ENCODE measurements around the gene GOLGA8B. TPM values are rescaled to one million over a fixed set of nuclear protein-coding genes. Genes with fewer than 3 reads are reported as not detected.
"Not testable (repeated sequence)": the region's sequence is repeated elsewhere in the genome, so short reads cannot be mapped to it uniquely, and the experiment has no call there.

GOLGA8B gene
- total and polyA plus RNA-seq, 4 donors: 44.8 to 108 (median 70.6) TPM

DNA sequence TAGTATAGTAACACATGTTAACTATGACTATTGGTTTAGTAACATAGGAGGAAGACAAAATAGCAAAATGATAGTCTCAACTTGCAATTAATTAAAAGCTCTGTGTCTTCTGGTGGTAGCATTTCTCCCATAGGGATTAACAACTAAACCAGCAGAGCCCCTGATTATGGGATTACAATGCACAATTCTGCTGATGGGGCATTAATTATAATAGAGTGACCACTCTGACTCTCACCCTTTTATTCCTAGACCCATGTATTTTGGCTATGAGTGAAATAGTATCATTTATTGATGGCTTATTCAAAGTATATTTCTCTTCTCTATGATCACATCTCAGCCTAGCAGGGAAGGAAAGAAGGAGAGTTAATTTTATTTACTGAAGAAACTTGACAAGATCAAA is 17.5 kb upstream of the GOLGA8B start:
- Histone ChIP-seq H3K27me3 (ENCODE audit: control insufficient read depth, insufficient read depth, low read length) (peaks cover 2% of the 10 kb centered on the region), H3K36me3 (ENCODE audit: control insufficient read depth, insufficient read depth, low read length) (no peaks in the 10 kb centered on the region), H3K4me3 (ENCODE audit: low read depth, low read length) (no peak overlapping the region), H3K9me3 (ENCODE audit: control insufficient read depth, insufficient read depth, low read length) (no peaks in the 10 kb centered on the region), H3K4me1 (ENCODE audit: control insufficient read depth, insufficient read depth, low read length) (no peaks in the 10 kb centered on the region), H3K27ac (ENCODE audit: low read depth, low read length) (no peak overlapping the region)
- DNase-seq (ENCODE audit: low read depth in 4 of 6, low spot score in 6 of 6): no peak

DNA sequence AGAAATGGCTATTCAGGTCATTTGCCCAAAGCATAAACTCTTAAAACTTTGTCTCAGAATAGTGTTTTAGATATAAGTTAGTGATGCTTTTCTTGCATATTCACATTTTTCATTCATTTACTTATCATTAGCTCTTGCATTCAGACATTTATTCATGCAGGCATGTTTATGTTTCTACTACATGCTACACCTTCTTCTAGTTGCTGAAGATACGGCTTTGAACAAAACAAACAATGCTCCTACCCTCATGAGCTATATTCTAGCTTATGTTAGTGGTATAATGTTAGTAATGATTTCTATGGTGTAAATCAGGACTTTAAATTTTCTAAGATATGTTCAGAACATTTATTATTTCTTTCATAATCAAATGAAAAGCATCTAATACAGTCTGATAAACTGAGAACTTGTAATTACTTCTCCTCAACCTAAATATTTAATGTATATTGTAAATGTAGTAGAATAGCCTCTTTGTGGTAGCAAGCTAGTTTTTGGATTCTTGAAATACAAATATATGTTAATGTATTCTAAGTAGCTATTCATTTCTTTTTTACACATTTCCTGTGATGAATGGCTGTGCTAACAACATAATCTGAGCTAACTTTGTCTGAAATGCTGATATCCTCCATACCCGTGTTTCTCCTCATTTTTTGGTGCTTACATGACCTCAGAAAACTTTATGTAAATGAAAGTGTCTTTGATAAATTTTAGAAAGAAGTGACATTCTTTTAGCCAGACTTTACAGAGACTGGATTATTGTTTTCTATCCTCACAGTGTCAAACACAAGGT is 15.5 kb upstream of the GOLGA8B start:
- no peak overlapping the region for H3K27ac ChIP-seq (ENCODE audit: low read depth, low read length)
- H3K9me3 ChIP-seq (ENCODE audit: control insufficient read depth, insufficient read depth, low read length): no peaks in the 10 kb centered on the region
- H3K4me1 ChIP-seq (ENCODE audit: control insufficient read depth, insufficient read depth, low read length): no peaks in the 10 kb centered on the region
- no CpG with 5 or more reads among the region's 2 CpGs for WGBS (ENCODE audit: insufficient coverage)
- DNase-seq (ENCODE audit: low read depth in 4 of 6, low spot score in 6 of 6): no peak
- no peak overlapping the region for H3K4me3 ChIP-seq (ENCODE audit: low read depth, low read length)
- peaks cover 2% of the 10 kb centered on the region for H3K27me3 ChIP-seq (ENCODE audit: control insufficient read depth, insufficient read depth, low read length)
- no peaks in the 10 kb centered on the region for H3K36me3 ChIP-seq (ENCODE audit: control insufficient read depth, insufficient read depth, low read length)

DNA sequence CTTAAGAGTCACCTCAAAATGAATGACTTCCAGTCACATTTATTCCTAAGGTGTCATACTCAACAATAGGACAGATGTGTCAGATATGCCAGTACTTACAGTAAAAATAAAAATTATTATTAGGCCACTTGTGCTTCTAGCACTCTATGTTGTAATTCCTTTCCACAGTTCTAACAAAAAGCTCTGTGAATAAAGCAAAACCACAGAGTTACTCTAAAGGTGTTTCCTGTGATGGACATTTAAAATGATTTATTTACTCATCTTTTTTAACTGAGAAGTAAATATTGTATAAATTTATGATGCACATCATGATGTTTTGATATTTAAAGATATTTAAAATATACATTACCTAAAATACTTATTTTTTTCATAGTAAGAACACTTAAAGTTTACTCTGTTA is 13.9 kb upstream of the GOLGA8B start:
- Histone ChIP-seq H3K36me3 (ENCODE audit: control insufficient read depth, insufficient read depth, low read length) (no peaks in the 10 kb centered on the region), H3K4me3 (ENCODE audit: low read depth, low read length) (no peak overlapping the region), H3K9me3 (ENCODE audit: control insufficient read depth, insufficient read depth, low read length) (no peaks in the 10 kb centered on the region), H3K27ac (ENCODE audit: low read depth, low read length) (no peak overlapping the region), H3K4me1 (ENCODE audit: control insufficient read depth, insufficient read depth, low read length) (no peaks in the 10 kb centered on the region), H3K27me3 (ENCODE audit: control insufficient read depth, insufficient read depth, low read length) (no peaks in the 10 kb centered on the region)
- no peak for DNase-seq (ENCODE audit: low read depth in 4 of 6, low spot score in 6 of 6)

DNA sequence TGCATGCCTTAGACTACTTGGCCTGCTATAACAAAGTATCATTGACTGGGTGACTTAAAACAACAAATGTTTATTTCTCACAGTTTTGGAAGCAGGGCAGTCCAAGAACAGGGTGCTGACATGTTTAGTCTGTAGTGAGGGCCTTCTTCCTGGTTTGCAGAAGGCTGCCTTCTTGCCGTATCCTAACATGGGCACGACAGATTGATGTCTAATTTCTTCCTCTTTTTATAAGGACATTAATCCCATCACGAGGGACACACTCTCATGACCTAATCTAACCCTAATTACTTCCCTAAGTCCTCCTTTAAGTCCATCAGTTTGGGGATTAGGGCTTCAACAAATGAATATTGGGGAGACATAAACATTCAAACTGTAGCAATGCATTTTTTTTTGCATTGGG is 10.9 kb upstream of the GOLGA8B start:
- no peaks in the 10 kb centered on the region for H3K9me3 ChIP-seq (ENCODE audit: control insufficient read depth, insufficient read depth, low read length)
- H3K4me1 ChIP-seq (ENCODE audit: control insufficient read depth, insufficient read depth, low read length): no peaks in the 10 kb centered on the region
- H3K27me3 ChIP-seq (ENCODE audit: control insufficient read depth, insufficient read depth, low read length): no peaks in the 10 kb centered on the region
- H3K4me3 ChIP-seq (ENCODE audit: low read depth, low read length): no peak overlapping the region
- no peaks in the 10 kb centered on the region for H3K36me3 ChIP-seq (ENCODE audit: control insufficient read depth, insufficient read depth, low read length)
- H3K27ac ChIP-seq (ENCODE audit: low read depth, low read length): no peak overlapping the region
- WGBS (ENCODE audit: insufficient coverage): no CpG with 5 or more reads among the region's 3 CpGs
- DNase-seq (ENCODE audit: low read depth in 4 of 6, low spot score in 6 of 6): no peak

DNA sequence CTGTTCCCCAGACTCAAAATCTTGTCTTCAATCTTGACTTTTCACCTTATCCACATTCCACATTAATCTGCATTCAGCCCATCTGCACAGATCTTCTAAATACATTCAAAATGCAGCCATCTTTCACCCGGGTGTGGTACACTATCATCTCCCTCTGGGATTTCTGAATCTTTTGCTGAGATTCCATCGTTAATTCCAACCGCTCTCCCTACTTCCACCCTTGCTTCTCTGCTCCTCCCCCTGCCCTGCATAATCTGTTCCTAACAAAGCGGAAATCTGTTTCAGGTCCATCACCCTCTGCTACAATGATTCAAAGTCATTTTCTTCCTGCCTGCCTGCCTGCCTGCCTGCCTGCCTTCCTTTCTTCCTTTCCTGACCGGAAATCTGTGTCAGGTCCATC is 7.9 kb upstream of the GOLGA8B start:
- no peak for DNase-seq (ENCODE audit: low read depth in 4 of 6, low spot score in 6 of 6)
- Histone ChIP-seq H3K9me3 (ENCODE audit: control insufficient read depth, insufficient read depth, low read length) (no peaks in the 10 kb centered on the region), H3K4me3 (ENCODE audit: low read depth, low read length) (no peak overlapping the region), H3K4me1 (ENCODE audit: control insufficient read depth, insufficient read depth, low read length) (no peaks in the 10 kb centered on the region), H3K36me3 (ENCODE audit: control insufficient read depth, insufficient read depth, low read length) (no peaks in the 10 kb centered on the region), H3K27ac (ENCODE audit: low read depth, low read length) (no peak overlapping the region), H3K27me3 (ENCODE audit: control insufficient read depth, insufficient read depth, low read length) (no peaks in the 10 kb centered on the region)
- WGBS (ENCODE audit: insufficient coverage): 57% methylated on average over 5 of the region's 5 CpGs

DNA sequence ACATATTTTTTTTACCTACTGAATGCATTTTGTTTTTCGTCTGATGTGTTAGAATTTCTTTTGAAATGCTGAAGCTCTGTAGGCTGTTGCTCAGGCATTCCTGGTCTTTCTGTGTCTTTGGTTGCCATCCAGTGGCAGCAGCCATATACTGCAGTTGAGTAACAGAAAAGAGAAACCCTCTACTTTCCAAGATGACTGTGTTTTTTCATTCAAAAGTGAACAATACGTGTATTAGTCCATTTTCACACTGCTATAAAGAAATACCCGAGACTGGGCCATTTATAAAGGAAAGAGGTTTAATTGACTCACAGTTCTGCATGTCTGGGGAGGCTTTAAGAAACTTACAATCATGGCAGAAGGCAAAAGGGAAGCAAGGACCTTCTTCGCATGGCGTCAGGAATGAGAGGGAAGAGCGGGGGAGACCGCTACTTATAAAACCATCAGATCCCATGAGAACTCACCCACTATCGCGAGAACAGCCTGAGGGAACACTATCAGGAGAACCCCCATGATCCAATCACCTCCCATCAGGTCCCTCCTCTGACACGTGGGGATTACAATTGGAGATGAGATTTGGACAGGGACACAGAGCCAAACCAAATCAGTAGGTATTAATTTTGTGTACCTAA is 4.7 kb upstream of the GOLGA8B start:
- H3K9me3 ChIP-seq (ENCODE audit: control insufficient read depth, insufficient read depth, low read length): no peaks in the 10 kb centered on the region
- WGBS (ENCODE audit: insufficient coverage): no CpG with 5 or more reads among the region's 10 CpGs
- H3K27ac ChIP-seq (ENCODE audit: low read depth, low read length): no peak overlapping the region
- peak in 5 of 6 donors; percentile 35 to 93 (median 48) for DNase-seq (ENCODE audit: low read depth in 4 of 6, low spot score in 6 of 6)
- peaks cover 6% of the 10 kb centered on the region for H3K27me3 ChIP-seq (ENCODE audit: control insufficient read depth, insufficient read depth, low read length)
- H3K4me3 ChIP-seq (ENCODE audit: low read depth, low read length): peak overlapping the region; percentile 31
- no peaks in the 10 kb centered on the region for H3K36me3 ChIP-seq (ENCODE audit: control insufficient read depth, insufficient read depth, low read length)
- peaks cover 10% of the 10 kb centered on the region for H3K4me1 ChIP-seq (ENCODE audit: control insufficient read depth, insufficient read depth, low read length)

DNA sequence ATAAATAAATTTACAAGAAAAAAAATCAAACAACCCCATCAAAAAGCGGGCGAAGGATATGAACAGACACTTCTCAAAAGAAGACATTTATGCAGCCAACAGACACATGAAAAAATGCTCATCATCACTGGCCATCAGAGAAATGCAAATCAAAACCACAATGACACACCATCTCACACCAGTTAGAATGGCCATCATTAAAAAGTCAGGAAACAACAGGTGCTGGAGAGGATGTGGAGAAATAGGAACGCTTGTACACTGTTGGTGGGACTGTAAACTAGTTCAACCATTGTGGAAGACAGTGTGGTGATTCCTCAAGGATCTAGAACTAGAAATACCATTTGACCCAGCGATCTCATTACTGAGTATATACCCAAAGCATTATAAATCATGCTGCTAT is 2.5 kb upstream of the GOLGA8B start:
- H3K9me3 ChIP-seq (ENCODE audit: control insufficient read depth, insufficient read depth, low read length); H3K36me3 ChIP-seq (ENCODE audit: control insufficient read depth, insufficient read depth, low read length); H3K27ac ChIP-seq (ENCODE audit: low read depth, low read length); H3K4me3 ChIP-seq (ENCODE audit: low read depth, low read length); H3K27me3 ChIP-seq (ENCODE audit: control insufficient read depth, insufficient read depth, low read length); DNase-seq (ENCODE audit: low read depth in 4 of 6, low spot score in 6 of 6): not testable (repeated sequence)
- WGBS (ENCODE audit: insufficient coverage): no CpG with 5 or more reads among the region's 4 CpGs
- peaks cover 27% of the 10 kb centered on the region for H3K4me1 ChIP-seq (ENCODE audit: control insufficient read depth, insufficient read depth, low read length)

DNA sequence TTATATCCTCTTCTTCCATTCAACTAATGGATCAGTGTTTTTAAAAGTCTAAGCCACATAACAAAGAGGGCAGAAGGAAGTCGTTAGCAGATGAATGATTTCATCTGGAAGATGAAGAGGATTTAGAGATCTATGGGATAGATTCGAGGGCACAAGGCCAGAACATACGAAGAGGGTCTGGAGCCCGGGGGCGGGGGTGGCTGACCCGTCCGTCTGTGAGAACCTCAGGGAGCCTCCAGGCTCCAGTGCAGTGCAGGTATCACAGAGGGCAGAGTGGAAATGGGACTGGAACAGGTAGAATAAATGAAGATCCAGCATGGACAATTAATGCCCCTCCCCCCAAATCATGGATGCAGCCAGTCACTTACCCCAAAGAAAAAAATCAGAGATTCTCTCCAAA is 1.5 kb upstream of the GOLGA8B start:
- H3K4me1 ChIP-seq (ENCODE audit: control insufficient read depth, insufficient read depth, low read length): peaks cover 36% of the 10 kb centered on the region
- H3K9me3 ChIP-seq (ENCODE audit: control insufficient read depth, insufficient read depth, low read length): no peaks in the 10 kb centered on the region

DNA sequence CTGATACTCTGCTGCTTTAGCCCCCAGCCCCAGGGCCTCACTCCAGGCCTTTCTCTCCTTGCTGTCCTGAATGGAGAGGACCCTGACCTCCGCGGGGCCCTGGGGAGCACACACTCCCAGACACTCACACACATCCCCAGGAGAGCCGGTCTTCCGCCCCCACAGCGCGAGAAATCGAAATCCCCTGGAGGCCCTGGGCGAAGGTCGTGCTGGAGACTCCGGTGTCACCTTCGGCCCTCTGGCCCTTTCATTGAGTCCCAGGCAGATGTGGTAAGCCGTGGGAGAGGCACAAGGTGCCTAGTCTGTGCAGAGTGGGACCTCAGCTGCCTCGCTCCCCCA is 848 bp upstream of the GOLGA8B start:
- 47% methylated on average over 8 of the region's 13 CpGs for WGBS (ENCODE audit: insufficient coverage)
- peak overlapping the region; percentile 61 for H3K4me3 ChIP-seq (ENCODE audit: low read depth, low read length)
- no peaks in the 10 kb centered on the region for H3K9me3 ChIP-seq (ENCODE audit: control insufficient read depth, insufficient read depth, low read length)
- no peak for DNase-seq (ENCODE audit: low read depth in 4 of 6, low spot score in 6 of 6)
- peaks cover 8% of the 10 kb centered on the region for H3K27me3 ChIP-seq (ENCODE audit: control insufficient read depth, insufficient read depth, low read length)
- no peaks in the 10 kb centered on the region for H3K36me3 ChIP-seq (ENCODE audit: control insufficient read depth, insufficient read depth, low read length)
- peaks cover 36% of the 10 kb centered on the region for H3K4me1 ChIP-seq (ENCODE audit: control insufficient read depth, insufficient read depth, low read length)
- H3K27ac ChIP-seq (ENCODE audit: low read depth, low read length): peak overlapping the region; percentile 33

More for the DNA sequence above, 1.5 kb upstream of the GOLGA8B start:
- H3K36me3 ChIP-seq (ENCODE audit: control insufficient read depth, insufficient read depth, low read length): no peaks in the 10 kb centered on the region
- WGBS (ENCODE audit: insufficient coverage): 58% methylated on average over 7 of the region's 7 CpGs
- H3K4me3 ChIP-seq (ENCODE audit: low read depth, low read length): no peak overlapping the region
- no peak for DNase-seq (ENCODE audit: low read depth in 4 of 6, low spot score in 6 of 6)
- H3K27me3 ChIP-seq (ENCODE audit: control insufficient read depth, insufficient read depth, low read length): peaks cover 8% of the 10 kb centered on the region
- H3K27ac ChIP-seq (ENCODE audit: low read depth, low read length): no peak overlapping the region
